ENCODE measurements around the gene RHOF.

The RHOF gene

DNA sequence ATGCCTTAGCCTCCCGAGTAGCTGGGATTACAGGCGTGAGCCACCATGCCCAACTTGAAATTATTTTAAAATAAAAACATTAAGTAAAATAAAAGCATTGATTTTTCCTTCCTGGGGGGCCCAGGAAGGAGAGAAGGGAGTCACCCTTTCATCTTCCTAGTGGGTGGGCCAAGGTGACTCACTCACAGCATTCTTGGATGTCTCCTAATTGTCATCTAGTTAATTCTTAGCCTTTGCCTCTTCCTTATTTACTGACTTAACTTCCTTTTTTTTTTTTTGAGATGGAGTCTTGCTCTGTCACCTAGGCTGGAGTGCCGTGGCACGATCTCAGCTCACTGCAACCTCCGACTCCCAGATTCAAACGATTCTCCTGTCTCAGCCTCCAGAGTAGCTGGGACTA is 51.7 kb downstream of the RHOF start:
- DNase-seq (ENCODE audit: low read depth), result no peak

DNA sequence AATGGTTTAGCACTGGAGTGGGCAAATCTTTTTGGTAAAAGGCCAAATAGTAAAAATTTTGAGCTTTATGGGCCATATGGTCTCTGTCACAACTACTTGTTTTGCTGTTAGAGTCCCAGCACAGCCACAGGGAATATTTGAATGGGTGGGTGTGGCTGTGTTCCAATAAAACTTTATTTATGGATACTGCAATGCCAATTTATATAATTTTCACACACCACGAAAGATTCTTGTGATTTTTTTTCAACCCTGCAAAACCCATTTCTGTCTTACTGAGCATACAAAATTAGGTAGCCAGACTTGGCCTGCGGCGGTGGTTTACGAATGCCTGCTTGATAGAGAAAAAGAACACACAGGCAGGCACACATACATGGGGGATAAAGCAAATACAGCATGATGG is 52.6 kb downstream of the RHOF start:
- DNase-seq (ENCODE audit: low read depth), result no peak

DNA sequence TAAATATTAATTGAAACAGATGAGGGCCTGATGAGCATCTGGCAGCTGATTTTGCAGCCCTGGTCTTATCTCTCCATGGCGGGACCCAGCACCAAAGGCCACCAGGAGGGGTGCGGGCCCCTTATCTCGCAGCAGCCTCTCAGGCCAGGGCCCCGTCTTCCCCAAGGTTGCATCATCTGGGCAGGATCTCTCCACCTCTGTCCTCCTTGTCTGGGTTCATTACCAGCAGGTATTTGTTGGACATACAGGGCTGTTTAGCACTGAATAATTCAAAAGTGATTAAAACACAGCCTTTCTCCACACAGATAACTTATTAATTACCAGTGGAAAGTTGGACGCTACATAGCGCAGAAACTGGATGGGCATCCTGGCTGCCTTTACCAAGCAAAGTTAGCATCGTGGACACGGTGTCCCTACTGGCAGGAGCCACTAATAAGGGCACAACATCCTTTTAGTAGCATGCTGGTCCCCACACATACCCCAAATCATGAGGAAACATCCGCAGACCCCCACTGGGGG is 55.1 kb downstream of the RHOF start:
- no peak for DNase-seq (ENCODE audit: low read depth)

DNA sequence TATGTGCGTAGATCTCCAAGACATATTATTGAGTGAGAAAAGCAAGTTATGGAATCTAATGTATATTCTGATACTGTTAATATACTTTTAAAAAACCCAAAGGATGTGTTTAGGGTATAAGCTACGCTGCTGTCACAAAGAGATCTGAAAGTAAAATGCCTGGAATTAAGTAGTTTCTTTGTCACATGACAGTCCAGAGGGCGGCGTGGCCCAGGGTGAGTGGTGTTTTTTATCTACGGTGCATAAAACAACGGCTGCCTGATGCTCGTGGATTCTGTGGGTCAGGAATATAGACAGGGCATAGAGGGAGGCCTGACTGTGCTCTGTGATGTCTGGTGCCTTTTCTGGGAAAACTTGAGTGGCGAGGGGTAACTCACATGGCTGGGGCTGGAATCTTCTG is 59.6 kb downstream of the RHOF start:
- DNase-seq (ENCODE audit: low read depth), result no peak

DNA sequence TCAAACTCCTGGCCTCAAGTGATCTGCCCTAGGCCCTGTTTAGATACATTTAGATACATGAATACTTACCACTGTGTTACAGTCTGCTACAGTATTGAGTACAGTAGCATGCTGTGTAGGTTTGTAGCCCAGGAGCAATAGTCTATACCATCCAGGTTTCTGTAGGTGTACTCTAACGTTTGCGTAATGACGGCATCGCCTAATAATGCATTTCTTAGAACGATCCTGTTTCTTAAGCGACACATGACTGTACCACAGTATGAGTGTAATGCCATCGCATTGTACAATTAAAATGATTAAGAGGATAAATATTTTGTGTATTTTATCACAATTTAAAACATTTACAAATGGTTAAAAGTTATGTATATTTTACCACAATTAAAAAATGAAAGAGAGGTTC is 62.0 kb downstream of the RHOF start:
- DNase-seq (ENCODE audit: low read depth), result no peak

DNA sequence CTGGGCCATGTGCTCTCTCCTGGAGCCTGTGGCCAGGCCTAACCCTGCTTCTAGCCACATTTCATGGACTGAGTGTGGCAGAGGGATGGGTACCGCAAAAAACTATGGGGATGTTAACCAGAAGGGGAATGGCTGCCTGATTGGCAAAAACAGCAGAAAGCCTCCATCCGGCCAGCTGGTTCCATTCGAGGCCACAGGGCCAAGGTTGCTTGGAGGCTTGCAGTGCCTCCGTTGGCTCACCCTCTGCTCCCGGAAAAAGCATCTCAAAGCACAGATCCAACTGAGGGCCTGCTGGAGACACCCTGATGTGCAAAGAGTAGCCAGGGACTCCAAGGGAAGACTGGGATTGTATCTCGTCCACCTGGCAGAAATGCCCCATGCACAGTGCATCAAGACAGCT is 64.5 kb downstream of the RHOF start:
- no peak for DNase-seq (ENCODE audit: low read depth)

All from GM04503 (cell line).